ENCODE results near the gene HOXB8.
A peak's percentile ranks its signal among the peaks of the same experiment; 100 is the strongest.

The HOXB8 gene

DNA sequence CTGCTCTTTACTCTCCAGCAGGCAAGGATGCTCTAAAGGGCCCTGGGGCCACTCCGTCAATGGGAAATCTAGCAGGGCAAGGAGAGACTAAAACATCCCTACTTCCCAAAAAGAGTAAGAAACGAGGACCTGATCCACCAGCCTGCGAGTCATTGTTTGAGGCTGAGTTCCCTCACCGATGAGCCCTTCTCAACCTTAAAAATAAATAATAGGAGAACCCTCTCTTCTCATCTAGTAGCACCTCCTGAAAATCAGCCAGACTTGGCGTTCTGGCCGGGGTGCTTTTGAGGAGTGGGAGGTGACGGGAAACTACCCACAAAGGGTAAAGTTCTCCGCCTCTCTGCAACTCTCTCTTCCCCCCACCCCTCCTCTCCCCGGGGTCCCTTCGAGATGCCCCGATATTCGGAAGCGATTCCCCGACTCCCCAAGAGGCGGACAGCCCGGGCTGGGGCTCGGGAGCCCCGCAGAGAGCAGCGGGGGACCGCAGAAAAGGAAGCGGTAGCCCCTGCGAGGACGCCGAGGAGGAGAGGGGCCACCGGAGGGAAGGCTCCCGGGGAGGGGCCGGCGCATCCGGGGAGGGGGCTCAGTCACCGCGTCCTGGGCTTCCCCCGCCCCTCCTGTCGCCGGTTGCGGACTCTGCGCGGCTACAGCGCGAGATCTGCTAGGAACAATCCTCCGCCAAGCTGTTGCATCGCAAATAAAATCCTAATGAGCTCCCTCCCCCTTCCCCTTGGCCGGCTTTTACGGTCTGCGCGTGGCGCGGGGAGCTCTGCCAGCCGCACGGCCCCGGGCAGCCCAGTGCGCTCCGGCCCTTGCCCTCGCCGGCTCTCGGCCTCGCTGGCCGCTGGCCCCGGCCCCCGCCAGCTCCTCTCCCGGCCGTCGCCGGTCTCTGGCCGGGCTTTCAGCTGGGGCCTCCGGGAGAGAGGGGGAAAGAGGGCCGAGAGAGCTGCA, 9.7 kb upstream of the HOXB8 start:
- peak; percentile 46 for DNase-seq

DNA sequence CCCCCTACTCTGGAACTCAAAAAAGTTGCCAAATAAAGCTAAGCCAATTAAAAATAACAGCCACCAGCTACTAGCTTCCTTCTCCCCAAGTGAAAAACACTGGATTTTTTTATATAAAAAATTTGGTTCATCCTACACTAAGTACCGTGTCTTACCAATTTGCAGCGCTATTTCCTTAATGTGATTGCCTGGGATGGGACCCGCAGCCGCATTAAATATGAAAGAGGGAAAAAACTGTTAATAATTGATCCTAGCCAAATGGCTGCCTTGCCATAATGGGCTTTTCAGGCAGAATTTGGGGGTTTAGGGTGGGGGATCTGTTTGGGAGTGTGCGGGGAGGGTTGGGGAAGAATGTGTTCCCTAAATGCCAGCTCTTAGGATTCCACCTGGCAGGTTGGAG, 9.0 kb upstream of the HOXB8 start:
- DNase-seq, result no peak

DNA sequence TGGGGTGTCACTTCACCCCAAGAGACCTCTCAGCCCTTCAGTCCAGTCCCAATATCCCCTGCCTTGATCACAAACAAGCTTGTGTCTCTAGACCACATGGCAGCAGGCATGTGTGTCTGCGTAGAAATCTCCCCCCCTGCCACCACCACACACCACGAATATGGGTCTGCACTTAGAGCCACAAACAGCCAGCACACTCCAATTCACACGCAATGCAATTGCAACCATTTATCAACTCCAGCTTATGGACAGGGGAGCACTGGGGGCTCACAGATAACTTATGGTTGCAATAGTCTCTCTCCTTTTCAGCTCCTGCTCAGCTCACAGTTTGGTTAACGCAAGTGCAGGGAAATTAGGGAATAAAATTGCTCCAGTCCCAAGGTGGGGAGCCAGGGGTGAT, 8.5 kb upstream of the HOXB8 start:
- no peak for DNase-seq

DNA sequence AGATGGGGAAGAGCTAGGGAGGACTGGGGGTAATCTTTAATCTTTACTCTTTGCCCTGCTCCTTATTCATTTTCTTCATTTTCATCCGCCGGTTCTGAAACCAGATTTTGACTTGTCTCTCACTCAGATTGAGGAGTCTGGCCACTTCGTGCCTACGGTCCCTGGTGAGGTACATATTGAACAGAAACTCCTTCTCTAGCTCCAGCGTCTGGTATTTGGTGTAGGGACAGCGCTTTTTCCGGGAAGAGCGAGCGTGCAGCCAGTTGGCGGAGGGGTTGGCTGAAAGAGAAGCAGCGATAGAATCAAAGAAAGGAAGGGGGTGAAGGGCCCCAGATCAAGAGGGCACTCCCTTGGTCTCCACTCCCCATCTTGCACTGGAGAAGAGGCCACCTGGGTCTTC, 7.8 kb upstream of the HOXB8 start:
- no peak for DNase-seq

DNA sequence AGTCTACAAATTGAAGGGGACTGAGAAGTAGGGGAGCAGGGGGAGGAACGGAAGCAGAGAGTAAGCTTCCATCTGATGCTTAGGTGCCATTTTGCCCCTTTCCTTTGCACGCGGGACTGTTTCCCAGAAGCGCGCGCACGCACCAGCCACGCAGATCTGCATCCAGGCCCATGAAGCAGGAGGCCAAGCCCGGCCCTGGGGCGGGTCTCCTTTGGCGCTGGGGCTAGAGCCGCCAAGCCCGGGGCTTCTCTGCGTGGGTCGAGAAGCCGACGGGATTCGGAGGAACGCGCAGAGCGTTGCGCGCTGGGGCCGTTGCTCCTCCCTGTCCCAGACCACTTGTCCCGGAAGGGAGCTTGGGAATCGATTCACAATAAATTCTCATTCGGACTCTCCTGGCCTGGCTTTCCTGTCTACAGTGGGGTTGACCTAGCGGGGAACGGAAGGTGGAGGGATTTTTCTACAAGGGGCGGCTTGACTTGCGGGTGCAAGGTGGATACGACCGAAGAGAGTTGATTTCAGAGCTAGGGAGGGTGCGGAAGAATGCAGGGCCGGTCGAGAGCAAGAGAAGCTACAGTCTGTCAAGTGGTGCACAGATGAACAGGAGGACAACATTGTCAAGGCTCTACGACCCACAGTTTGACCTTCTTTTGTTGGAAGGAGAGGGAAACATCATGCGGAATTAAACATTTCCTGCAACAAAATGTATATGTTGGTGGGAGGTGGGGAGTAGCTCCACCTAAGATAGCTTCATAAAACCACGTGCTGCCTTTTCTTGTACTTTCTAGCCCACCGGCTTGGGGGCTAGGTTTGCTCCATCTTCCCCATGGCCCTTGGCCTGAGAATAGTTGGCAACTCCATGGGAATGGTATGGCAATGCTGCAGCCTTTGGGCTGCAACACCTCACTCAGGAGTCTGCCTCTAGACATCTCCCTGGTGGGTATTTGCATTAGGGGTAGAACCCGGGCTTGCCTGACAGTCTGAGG, 6.6 kb upstream of the HOXB8 start:
- no peak for DNase-seq

DNA sequence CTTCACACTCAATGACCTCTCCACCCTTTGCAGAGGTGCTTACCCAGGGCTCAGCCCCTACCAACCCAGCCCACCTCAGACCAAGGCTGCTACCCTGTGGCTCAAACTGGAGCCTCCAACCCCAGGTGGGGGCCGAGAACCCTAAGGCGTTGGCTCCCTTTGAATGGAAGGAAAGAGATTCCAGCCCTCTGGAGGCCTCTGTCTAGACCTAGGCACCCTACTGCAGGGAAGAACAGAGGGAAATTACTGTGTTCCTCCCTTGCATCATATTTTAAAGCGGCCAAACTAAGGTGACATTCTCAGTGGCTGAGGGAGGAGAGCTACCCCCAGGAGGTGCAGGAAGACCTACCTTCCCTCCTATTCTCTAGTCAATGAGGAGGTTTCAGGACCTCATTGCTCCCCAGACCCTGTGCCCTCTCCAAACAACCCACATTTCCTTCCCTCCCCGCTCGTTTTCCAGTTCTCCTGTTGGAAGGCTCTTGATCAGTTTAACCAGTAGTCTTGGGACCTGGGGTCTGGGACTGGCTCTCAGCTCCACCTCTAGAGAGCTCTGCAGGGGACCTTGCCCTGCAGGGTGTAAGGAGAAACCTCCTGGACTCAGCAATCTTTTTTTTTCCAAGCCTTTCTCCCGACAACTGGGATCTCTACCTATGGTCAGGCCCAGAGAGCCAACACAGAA, 5.5 kb upstream of the HOXB8 start:
- no peak for DNase-seq

DNA sequence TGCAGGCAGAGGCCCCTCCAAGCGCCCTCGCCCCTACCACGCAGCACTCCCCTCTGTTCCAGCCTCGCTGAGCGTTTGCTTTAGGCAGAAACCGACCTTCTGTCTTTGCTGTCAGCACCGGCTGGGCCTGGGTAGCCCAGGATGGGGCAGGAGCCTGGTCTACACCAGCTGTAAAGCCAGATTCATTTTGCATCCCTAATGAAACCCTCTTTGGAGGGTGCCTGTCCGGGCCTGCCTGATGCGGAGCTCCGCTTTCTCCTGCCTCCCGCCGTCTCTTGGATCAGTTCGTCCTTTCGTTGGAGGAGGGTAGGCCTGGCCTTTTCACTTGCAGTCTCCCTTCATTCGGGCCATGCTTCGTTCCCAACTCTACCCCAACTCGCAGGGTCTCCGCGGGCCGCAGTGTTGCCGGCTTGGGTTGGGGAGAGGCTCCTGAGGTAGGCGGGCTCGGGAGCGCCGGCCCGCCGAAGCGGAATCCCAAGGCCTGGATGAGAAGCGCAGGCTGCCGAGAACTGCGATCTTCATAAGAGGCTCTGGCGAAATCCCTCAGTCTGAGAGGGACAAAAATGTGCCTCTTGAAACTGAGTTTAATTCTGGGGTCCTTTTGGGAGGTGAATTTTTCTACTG, 4.8 kb upstream of the HOXB8 start:
- no peak for DNase-seq

DNA sequence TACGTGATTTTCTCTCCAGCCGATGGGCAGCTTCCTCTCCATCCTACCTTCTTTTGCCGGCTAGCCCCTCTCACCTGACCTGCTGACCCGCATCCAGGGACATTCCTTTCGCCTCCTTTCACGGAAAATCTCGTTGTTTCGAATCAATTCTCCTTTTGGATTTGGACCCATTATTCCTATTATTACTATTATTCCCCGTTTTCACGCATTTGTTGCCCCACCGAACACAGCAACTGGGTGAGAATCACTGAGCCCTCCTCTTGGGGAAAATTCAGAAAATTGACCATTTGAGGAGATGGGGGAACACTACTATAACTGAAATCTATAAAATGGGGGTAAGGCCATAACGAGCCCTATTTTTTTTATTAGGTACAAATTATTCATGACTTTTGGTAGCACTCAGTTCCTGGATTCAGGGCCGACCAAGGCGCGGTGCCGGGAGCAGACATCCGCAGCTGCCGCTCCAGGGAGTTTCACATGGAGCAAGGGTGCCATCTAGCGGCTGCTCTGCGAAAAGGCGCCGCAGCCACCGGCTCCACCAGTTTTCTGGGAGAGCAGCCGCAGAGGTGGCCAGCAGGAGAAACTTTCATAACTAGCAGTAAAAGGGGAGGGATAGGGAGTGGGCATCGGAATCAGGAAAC, 3.3 kb upstream of the HOXB8 start:
- DNase-seq, result peak; percentile 90

DNA sequence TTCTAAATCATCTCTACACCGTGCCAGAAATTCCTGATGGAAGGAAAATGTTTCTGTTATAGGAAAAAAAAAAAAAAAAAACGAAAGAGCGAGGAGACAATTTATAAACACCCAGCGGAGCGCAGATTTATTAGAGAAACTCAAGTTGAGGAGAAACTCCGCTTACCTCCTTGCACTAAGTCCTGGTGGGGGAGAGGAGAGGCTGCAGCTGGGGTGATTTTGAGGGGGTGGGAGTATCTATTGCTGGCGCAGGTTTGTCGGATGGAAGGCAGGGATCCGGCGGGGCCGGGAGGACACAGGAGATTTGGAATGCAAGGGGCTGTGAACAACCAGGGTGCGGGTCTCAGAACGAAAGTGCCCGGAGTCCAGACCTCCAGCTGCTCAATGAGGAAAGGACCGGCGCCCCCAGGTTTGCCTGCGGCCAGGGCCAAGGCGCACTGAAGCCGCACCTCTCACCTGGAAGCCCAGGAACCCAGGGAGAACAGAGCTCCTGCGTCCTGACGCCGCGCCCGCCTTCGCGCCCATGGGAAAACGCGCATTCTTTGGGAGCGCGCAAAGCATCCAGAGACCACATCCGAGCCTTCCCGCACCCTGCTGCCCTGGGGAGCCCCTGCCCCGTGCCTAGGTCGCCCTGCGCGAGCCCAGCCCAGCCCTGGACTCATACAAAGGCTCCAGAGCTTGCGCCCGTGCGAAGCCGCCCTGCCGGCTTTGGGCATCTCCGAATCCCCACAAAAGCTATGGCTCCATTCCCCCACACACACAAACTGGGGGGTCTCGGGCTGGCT, 2.6 kb upstream of the HOXB8 start:
- DNase-seq, result no peak

DNA sequence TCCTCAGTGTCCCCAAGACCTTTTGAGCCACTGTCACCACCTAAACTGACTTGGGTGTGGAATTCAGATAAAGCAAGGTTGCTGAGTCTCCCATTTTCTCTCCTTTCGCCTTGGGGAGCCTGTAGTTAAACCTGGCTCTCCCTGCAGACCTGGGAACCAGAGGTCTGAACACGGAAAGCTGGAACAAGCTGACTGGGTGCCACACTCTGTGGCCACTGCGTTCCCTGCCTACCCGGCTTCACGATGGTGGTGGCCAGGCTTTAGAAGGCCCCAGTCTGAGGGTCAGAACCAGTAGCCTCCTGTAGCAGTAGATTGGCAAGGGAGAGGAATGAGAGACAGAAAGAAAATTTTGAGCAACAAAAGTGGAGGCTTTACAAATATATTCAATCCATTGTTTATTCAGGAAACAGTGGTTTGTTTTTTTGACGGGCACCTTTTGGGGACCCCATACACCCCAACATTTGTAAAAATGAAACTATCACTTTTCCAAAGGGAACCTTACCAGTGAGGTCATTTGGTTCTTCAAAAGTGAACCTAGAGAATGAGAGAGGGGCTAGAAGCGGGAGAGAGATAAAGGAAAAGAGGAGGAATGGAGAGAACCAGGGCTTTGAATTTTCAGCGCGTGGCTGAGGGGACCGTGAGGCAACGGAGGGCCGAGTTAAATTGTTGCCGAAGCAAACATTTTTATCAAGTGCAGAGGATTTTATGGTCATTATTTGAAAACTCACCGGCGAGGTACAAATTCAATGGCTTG, 1.8 kb upstream of the HOXB8 start:
- DNase-seq, result peak; percentile 37

DNA sequence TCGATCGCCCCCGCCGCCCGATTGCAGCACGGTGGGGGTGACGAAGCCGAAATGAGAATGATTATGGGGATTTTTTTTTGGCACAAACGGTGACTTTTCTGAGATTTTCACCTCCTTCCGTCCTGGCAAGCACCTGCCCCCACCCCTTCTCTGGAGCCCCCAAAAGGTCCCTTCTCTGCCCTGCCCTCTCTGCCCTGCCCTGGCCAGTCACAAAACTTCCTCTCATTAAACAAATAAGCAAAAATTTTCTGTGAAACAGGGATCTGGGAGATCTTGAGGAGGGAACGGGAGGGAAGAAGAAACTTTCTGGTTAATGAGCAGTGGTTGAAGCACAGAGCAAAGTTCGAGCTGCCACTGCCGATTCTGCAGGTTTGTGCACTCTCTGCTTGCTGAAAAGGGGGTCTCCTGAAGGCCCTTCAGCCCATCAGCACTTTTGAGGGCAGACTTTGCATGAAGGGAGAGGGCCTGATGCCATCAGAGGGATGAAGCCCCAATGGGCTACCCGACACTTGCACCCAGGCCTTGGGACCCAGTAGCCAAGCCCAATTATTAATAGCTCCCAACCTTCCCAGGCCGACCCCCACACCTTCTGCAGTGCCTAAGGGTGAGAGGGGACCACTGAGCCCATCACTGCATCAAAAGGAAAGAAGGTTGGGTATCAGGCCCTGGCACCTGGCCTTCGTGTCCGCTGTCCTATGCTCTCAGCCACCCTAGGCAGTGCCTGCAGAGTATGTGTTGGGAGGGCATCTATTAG, 1.0 kb upstream of the HOXB8 start:
- DNase-seq, result no peak

DNA sequence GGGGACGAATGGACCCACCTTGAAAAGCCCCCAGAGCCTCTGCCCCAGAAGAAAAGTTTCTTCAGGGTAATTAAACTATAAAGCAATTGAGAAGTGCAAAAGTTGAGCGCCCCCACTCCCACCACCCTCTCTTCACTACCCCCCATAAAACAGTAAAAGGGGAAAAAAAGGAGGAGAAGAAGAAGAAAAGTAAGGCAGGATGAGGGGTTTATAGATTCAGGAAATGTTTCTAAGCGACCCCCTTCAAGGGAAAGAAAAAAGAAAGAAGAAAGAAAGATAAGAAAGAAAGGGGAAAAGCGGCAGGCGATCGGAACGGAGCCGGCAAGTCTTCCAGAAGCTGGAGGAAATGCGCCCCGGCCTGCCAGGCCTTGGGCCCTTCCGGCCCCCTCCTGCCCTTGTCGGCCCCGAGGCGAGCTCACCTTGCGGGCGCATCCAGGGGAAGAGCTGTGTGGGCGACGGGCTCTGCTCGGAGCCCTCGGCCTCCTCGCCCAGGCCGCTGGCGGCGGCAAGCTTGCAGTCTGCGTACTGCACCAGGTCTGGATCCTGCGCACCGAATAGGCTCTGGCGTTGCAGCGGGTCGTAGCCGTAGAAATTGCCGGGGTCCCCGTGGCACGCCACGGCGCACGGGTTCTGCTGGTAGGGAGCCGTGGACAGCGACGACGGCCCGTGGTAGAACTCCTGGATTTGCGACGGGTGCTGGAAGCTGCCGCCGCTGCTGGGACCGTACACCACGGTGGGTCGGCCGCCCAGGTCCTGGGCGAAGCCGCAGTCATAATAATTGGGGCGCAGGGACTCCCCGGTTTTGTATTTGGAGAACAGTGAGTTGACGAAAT, 1.0 kb downstream of the HOXB8 start:
- no peak for DNase-seq

DNA sequence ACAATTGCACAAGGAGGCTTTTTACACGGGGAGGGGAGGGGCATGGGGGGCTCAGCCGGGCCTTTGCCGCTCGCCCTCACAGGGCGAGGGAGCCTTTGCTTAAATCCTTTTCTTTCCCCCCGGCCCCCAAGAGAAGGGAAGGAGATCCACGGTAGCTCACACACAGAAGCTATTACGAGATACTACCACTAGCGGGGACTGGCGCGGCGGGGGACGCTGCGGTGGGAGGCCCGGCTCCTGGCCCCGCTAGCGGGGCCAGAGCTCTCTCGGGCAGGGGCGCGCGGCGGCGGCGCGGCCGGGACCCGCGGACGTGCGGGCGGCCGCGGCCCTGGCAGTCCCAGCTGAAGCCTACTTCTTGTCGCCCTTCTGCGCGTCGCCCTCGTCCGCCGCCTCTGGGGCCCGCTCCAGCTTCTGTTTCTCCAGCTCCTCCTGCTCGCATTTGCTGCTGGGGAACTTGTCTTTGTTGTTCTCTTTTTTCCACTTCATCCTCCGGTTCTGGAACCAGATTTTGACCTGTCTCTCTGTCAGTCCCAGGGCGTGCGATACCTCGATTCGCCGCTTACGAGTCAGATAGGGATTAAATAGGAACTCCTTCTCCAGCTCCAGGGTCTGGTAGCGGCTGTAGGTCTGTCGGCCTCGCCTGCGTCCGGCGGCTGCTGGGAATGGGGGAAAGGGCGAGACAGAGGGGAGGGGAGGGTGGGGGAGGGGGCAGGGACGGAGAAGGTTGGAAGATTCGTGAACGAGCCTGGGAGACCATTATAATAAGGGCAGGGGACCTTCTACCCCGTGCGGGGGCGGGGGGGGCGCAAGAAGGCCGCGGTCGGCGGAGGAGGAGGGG, 2.0 kb downstream of the HOXB8 start:
- peak; percentile 64 for DNase-seq

DNA sequence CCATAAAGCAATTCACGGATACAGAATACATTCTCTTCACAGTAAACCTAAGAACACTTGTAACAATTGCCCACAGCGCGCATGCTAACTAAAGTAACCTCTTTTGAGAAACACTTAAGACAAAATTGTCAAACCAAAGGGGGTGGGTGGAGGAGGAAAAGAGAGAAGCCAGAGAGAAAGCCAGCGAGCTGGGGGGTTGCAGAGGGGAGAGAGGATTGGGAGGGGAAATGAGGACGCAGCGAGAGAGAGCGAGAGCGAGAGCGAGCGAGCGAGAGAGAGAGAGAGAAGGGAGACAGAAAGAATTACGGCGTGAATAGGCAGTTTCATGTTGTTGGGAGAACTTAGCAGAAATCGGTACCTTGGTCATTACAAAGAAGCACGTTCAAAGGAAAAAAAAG, 2.6 kb downstream of the HOXB8 start:
- DNase-seq, result peak; percentile 61

DNA sequence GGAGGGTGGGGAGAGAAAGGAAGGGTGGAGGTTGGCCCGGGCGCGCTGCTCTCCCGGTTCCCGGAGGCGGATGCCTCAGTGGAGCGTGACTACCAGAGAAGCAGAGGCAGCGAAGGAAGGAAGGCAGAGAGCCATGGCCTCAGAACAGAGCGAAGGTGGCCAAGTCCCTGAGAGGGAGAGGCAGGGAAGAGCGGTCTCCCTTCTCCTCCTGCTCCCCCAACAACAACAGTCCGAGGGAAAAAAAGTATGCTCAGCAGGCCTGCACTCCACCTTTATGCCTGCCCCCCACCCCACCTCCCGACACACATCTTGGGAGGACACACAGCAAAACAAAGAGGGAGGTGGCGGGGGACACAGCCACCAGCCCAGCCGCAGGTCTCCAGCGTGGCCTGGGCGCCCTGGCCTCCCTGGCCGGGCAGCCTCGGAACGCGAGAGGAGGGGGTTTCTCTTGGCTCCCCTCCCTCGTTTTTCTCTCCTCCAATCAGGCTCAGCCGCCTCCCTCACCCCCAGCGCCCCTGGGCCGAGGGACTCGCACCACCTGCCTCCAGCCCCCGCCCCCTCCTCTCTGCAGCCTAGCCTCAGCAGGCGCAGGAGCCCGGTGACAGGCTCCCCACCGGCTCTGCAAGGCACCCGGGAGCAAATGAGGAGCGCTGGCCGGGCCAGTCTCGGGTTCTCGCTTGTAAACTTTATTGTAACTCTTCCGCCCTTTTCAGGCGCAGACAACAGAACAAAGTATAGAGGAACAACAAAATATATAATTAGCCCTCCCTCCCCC, 3.2 kb downstream of the HOXB8 start:
- DNase-seq, result peak; percentile 53

DNA sequence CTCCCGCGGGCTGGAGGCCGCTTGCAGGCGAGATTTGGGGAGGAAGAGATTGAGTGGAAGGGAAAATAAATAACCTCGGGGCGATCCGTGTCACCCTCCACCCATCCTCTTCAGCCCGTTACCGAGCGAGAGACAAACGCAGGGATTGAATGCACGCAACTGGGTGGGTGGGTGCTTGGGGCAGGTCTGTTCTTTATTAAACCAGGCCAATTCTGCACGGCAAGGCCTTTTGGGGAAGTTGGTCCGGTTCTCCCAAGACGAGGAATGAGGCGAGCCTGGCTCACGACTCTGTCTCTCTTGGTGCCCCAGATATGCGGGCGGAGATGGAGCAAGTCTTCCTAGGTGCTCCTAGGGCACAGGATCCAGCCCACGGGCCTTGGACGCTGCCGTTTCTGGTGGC, 3.9 kb downstream of the HOXB8 start:
- DNase-seq, result peak; percentile 45
